RWPE2 (cell line): ENCODE data around the gene P2RY14.

Source experiments
- ATAC-seq: fragments of 200-7000 bp; cut with Tn5 transposase; 3 replicates; pipeline ENCODE4 v1.9.1; 2021; ENCODE audit warnings: low read depth
- DNase-seq: peaks from one replicate; pipeline ENCODE4 v3.0.0-alpha.2; 2020; ENCODE audit warnings: low spot score
- H3K27ac ChIP-seq: fragments of 450-650 bp; 2 replicates; pipeline ENCODE4 v1.5.1; 2017; ENCODE audit warnings: mild to moderate bottlenecking; ENCODE audit not compliant: poor library complexity, severe bottlenecking
- H3K27me3 ChIP-seq: fragments of 250-450 bp; sonication (Bioruptor Pico); 2 replicates; pipeline ENCODE4 v1.5.1; 2021; ENCODE audit warnings: mild to moderate bottlenecking, moderate library complexity; ENCODE audit not compliant: insufficient read depth, poor library complexity, severe bottlenecking
- H3K36me3 ChIP-seq: fragments of 250-450 bp; sonication (Bioruptor Pico); 2 replicates; pipeline ENCODE4 v1.5.1; 2020; ENCODE audit warnings: low read depth, mild to moderate bottlenecking, moderate library complexity
- H3K4me1 ChIP-seq: fragments of 250-450 bp; sonication (Bioruptor Pico); 2 replicates; pipeline ENCODE4 v1.5.1; 2021; ENCODE audit warnings: mild to moderate bottlenecking, moderate library complexity; ENCODE audit not compliant: insufficient read depth, poor library complexity, severe bottlenecking
- H3K4me3 ChIP-seq: fragments of 250-450 bp; sonication (Bioruptor Pico); 2 replicates; pipeline ENCODE4 v1.5.1; 2021; ENCODE audit warnings: mild to moderate bottlenecking, moderate library complexity; ENCODE audit not compliant: severe bottlenecking
- H3K9me3 ChIP-seq: fragments of 250-450 bp; sonication (Bioruptor Pico); 2 replicates; pipeline ENCODE4 v1.5.1; 2021; ENCODE audit warnings: mild to moderate bottlenecking, moderate library complexity; ENCODE audit not compliant: severe bottlenecking
- TF ChIP-seq, protein P1 (sequence below): fragments of 450-650 bp; IDR thresholded peaks from one replicate; pipeline ENCODE4 v1.5.1; 2017; ENCODE audit warnings: mild to moderate bottlenecking, moderate library complexity; ENCODE audit not compliant: poor library complexity, severe bottlenecking

P2RY14 gene

DNA sequence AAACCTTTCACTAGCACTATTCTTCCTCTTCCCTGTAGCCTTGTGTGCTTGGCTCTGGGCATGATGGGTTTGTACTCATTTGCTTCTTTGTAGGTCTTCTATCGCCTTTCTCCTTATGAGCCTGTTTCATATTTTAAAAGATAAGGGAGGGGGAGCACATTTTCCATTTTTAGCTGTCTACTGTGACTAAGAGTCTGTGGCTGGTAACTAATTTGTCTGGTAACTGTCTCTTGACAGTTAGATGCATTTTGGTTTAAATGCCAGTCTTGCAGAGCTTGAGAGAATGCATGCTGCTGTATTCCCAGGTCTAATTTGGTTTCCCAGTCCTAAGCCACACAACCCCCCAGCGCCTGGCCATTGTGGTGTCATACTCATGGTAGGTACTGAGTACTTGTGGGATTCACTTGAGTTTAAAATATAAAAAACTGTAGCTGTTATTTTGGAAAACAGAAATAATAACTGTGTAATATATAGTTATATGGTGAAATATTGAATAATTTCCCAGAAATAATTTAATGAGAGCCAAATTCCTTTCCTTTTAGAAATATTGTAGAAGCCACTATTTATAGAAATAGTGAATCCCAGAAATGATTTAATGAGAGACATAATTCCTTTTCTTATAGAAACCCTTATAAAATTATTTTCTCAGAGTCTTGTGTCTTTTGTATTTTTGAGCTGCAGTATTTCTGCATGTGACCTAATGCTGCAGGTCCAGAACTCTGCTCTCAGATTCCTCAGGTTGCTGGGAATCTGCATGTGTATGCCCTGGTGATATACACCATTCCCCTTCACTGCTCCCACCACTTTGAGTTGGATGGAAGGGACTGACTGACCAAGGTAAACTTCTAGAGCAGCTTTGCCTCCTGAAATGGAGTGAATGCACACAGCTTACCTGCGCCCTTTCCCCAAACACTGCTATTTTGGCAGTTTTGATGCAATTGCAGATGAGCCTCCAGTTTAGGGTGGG, 61.4 kb downstream of the P2RY14 start:
- TF ChIP-seq, protein P1, sequence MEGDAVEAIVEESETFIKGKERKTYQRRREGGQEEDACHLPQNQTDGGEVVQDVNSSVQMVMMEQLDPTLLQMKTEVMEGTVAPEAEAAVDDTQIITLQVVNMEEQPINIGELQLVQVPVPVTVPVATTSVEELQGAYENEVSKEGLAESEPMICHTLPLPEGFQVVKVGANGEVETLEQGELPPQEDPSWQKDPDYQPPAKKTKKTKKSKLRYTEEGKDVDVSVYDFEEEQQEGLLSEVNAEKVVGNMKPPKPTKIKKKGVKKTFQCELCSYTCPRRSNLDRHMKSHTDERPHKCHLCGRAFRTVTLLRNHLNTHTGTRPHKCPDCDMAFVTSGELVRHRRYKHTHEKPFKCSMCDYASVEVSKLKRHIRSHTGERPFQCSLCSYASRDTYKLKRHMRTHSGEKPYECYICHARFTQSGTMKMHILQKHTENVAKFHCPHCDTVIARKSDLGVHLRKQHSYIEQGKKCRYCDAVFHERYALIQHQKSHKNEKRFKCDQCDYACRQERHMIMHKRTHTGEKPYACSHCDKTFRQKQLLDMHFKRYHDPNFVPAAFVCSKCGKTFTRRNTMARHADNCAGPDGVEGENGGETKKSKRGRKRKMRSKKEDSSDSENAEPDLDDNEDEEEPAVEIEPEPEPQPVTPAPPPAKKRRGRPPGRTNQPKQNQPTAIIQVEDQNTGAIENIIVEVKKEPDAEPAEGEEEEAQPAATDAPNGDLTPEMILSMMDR: no peak
- H3K27me3 ChIP-seq: no peaks in the 10 kb centered on the region
- H3K27ac ChIP-seq: no peak overlapping the region
- no peaks in the 10 kb centered on the region for H3K36me3 ChIP-seq
- peaks cover 12% of the 10 kb centered on the region for H3K4me1 ChIP-seq
- DNase-seq: no peak
- H3K4me3 ChIP-seq: no peak overlapping the region
- ATAC-seq: no peak
- H3K9me3 ChIP-seq: no peaks in the 10 kb centered on the region

DNA sequence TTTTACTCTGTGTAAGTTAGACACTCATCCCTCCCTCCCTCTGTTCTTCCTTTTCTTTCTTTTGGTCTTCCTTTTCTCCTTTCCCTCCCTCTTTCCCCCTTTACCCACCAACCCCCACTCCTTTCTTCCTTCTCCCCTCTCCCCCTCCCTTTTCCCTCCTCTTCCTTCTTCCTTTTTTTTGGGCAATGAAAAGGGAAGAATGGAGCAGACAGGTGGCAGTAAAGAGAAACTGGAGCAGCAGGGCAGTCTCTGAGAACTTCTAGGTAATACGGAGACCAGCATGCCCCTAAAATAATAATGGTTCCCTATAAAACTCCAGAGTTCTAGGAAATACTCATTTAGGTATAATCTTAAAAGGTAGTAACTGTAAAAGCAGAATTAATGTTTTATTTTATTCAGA, 63.9 kb downstream of the P2RY14 start:
- Histone ChIP-seq H3K27ac (no peak overlapping the region), H3K36me3 (no peaks in the 10 kb centered on the region), H3K9me3 (no peaks in the 10 kb centered on the region), H3K27me3 (no peaks in the 10 kb centered on the region), H3K4me3 (no peak overlapping the region), H3K4me1 (peaks cover 16% of the 10 kb centered on the region)
- ATAC-seq: no peak
- no peak for DNase-seq
- TF ChIP-seq, protein P1: no peak

DNA sequence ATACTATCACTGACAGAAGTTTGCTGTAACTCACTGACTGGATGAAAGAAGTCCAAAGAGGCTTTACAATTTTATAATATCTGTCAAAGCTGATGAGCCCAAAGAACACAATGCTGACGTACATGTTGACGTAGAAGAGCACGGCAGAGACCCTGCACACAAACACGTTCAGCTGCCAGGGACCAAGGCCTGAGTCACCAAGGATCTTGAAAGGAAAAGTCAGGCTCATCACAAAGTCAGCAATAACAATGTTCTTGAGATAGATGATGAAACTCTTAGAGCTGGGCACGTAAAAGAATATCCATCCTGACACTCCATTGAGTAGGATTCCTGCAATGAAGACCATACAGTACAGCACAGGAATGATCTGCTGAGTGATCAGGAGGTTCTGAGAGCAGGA, 64.5 kb downstream of the P2RY14 start:
- Histone ChIP-seq H3K27me3 (no peaks in the 10 kb centered on the region), H3K9me3 (no peaks in the 10 kb centered on the region), H3K4me1 (peaks cover 18% of the 10 kb centered on the region), H3K27ac (no peak overlapping the region), H3K4me3 (no peak overlapping the region), H3K36me3 (no peaks in the 10 kb centered on the region)
- DNase-seq (no peak), ATAC-seq (no peak)
- TF ChIP-seq, protein P1: no peak

DNA sequence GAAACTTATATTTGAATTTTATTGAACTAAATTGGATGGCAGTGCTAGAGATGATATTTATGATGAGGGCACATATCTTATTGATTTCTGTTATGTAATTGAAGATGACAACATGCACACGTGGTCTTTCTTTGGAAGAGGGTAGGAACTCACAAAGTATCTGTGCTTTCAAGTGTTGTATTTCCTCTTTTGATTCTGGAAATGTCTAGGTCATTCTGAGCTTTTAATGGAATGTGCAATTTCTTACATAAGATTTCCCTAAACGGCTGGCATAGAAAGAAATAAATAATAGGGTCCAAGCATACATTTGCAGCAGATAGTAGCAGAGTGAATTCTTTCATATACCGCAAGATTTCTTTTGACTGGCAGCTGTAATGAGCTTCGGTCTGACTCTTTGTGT, 65.2 kb downstream of the P2RY14 start:
- Histone ChIP-seq H3K27me3 (no peaks in the 10 kb centered on the region), H3K4me1 (peaks cover 13% of the 10 kb centered on the region), H3K27ac (no peak overlapping the region), H3K4me3 (no peak overlapping the region), H3K9me3 (no peaks in the 10 kb centered on the region), H3K36me3 (no peaks in the 10 kb centered on the region)
- TF ChIP-seq, protein P1: no peak
- ATAC-seq (no peak), DNase-seq (no peak)
